NT2/D1 (cell line): ENCODE data around the gene SWSAP1.

Source experiments
- DNase-seq: peaks from one replicate; pipeline ENCODE4 v3.0.0-alpha.2; 2011; ENCODE audit warnings: low read depth, low spot score
- H3K27me3 ChIP-seq: 2 replicates; pipeline ENCODE4 v1.6.0; 2011; ENCODE audit warnings: mild to moderate bottlenecking; ENCODE audit not compliant: insufficient read length, insufficient read depth
- H3K36me3 ChIP-seq: 2 replicates; pipeline ENCODE4 v1.6.1; 2011; ENCODE audit warnings: mild to moderate bottlenecking, low read length, mixed read lengths; ENCODE audit not compliant: insufficient read depth, insufficient read length
- H3K4me1 ChIP-seq: 2 replicates; pipeline ENCODE4 v1.5.1; 2011; ENCODE audit not compliant: insufficient read depth, insufficient read length
- H3K4me3 ChIP-seq: 2 replicates; pipeline ENCODE4 v1.5.1; 2011; ENCODE audit warnings: low read depth; ENCODE audit not compliant: insufficient read length
- H3K9ac ChIP-seq: 2 replicates; pipeline ENCODE4 v1.6.0; 2011; ENCODE audit warnings: low read depth; ENCODE audit not compliant: insufficient read length
- H3K9me3 ChIP-seq: 2 replicates; pipeline ENCODE4 v1.5.1; 2011; ENCODE audit warnings: mild to moderate bottlenecking, low read length; ENCODE audit not compliant: insufficient read depth
- SUZ12 ChIP-seq: IDR thresholded peaks from 2 replicates; pipeline ENCODE4 v1.6.1; 2011; ENCODE audit not compliant: insufficient read length, insufficient read depth; ENCODE audit errors: extremely low read depth
- YY1 ChIP-seq: IDR thresholded peaks from 2 replicates; pipeline ENCODE4 v1.6.1; 2011; ENCODE audit not compliant: insufficient read length, insufficient read depth
- ZNF274 ChIP-seq: IDR thresholded peaks from 2 replicates; pipeline ENCODE4 v1.6.1; 2011; ENCODE audit warnings: mild to moderate bottlenecking, low read depth, low read length

SWSAP1 gene

GRCh38 chr19:11356676-11357550 is 17.6 kb upstream of the SWSAP1 start:
- Histone ChIP-seq H3K27me3 (peaks cover 10% of the 10 kb centered on the region), H3K4me3 (no peak overlapping the region), H3K4me1 (peaks cover 18% of the 10 kb centered on the region), H3K36me3 (peaks cover 4% of the 10 kb centered on the region), H3K9ac (no peak overlapping the region), H3K9me3 (no peaks in the 10 kb centered on the region)
- TF ChIP-seq SUZ12, result no peak
- DNase-seq, result no peak

- Histone ChIP-seq H3K36me3 (peaks cover 8% of the 10 kb centered on the region), H3K27me3 (peaks cover 10% of the 10 kb centered on the region), H3K9ac (no peak overlapping the region), H3K4me1 (peaks cover 24% of the 10 kb centered on the region), H3K4me3 (no peak overlapping the region), H3K9me3 (no peaks in the 10 kb centered on the region)
- TF ChIP-seq YY1, result no peak
- no peak for DNase-seq
These were observed 15.0 kb upstream of the SWSAP1 start for GRCh38 chr19:11359421-11359820.

- no peaks in the 10 kb centered on the region for H3K9me3 ChIP-seq
- TF ChIP-seq SUZ12, result no peak
- no peak for TF ChIP-seq YY1
- no peak for TF ChIP-seq ZNF274
- H3K9ac ChIP-seq, result no peak overlapping the region
These were observed 13.3 kb upstream of the SWSAP1 start for GRCh38 chr19:11361037-11361770.

GRCh38 chr19:11361771-11362731 is 12.4 kb upstream of the SWSAP1 start:
- no peak for TF ChIP-seq ZNF274
- no peak for TF ChIP-seq SUZ12
- TF ChIP-seq YY1, result no peak
- H3K36me3 ChIP-seq, result peaks cover 18% of the 10 kb centered on the region
- DNase-seq, result no peak
- no peaks in the 10 kb centered on the region for H3K27me3 ChIP-seq
- peaks cover 14% of the 10 kb centered on the region for H3K4me1 ChIP-seq
- no peak overlapping the region for H3K4me3 ChIP-seq
- H3K9me3 ChIP-seq, result no peaks in the 10 kb centered on the region
- no peak overlapping the region for H3K9ac ChIP-seq

More at GRCh38 chr19:11361037-11361770, 13.3 kb upstream of the SWSAP1 start:
- Histone ChIP-seq H3K4me3 (no peak overlapping the region), H3K4me1 (peaks cover 18% of the 10 kb centered on the region), H3K36me3 (peaks cover 18% of the 10 kb centered on the region), H3K27me3 (peaks cover 4% of the 10 kb centered on the region)
- DNase-seq, result no peak

- no peak overlapping the region for H3K9ac ChIP-seq
- H3K27me3 ChIP-seq, result no peaks in the 10 kb centered on the region
- peaks cover 17% of the 10 kb centered on the region for H3K4me1 ChIP-seq
- DNase-seq, result no peak
- TF ChIP-seq SUZ12 (no peak), YY1 (no peak), ZNF274 (no peak)
- no peaks in the 10 kb centered on the region for H3K9me3 ChIP-seq
- H3K36me3 ChIP-seq, result peaks cover 22% of the 10 kb centered on the region
- H3K4me3 ChIP-seq, result no peak overlapping the region
These were observed 10.6 kb upstream of the SWSAP1 start for GRCh38 chr19:11363881-11364280.

- Histone ChIP-seq H3K9me3 (no peaks in the 10 kb centered on the region), H3K27me3 (no peaks in the 10 kb centered on the region), H3K4me3 (no peak overlapping the region), H3K36me3 (peaks cover 22% of the 10 kb centered on the region), H3K9ac (no peak overlapping the region), H3K4me1 (peaks cover 17% of the 10 kb centered on the region)
- DNase-seq, result no peak
- TF ChIP-seq ZNF274, result no peak
- TF ChIP-seq YY1, result no peak
- no peak for TF ChIP-seq SUZ12
These were observed 10.1 kb upstream of the SWSAP1 start for GRCh38 chr19:11364296-11364904.

GRCh38 chr19:11364935-11365334 is 9.5 kb upstream of the SWSAP1 start:
- no peaks in the 10 kb centered on the region for H3K27me3 ChIP-seq
- peaks cover 18% of the 10 kb centered on the region for H3K36me3 ChIP-seq
- TF ChIP-seq YY1 (no peak), ZNF274 (no peak), SUZ12 (no peak)
- no peak for DNase-seq
- H3K4me3 ChIP-seq, result no peak overlapping the region
- H3K9ac ChIP-seq, result no peak overlapping the region
- H3K9me3 ChIP-seq, result no peaks in the 10 kb centered on the region
- H3K4me1 ChIP-seq, result peaks cover 17% of the 10 kb centered on the region
